GM21381 (cell line): Measurements from ENCODE around the gene RASSF4.

Source experiments
- ATAC-seq: cut with Tn5 transposase; IDR thresholded peaks from one replicate; pipeline ENCODE4 v1.9.1; 2021; ENCODE audit warnings: mild to moderate bottlenecking, moderate library complexity; ENCODE audit not compliant: unreplicated experiment

Gene RASSF4

DNA sequence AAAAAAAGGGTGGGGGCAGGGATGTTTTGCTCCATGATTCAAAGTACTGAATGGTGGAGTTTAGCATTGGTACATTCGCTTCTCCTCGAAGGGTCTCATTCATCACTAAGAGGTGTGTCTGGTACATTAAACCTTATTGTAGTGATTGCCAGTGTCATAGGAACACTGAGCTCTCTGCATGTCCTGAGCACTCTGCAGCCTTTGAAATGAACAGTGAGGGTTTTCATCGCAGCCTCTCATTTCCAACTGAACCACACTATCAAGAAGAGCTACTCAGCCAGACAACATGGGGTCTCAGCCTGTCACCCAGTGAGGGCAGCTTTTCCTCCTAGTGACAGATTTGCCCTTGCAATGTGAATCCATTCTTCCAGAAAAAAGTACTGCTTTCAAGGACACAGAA, 26.6 kb downstream of the RASSF4 start:
- ATAC-seq, result no peak

DNA sequence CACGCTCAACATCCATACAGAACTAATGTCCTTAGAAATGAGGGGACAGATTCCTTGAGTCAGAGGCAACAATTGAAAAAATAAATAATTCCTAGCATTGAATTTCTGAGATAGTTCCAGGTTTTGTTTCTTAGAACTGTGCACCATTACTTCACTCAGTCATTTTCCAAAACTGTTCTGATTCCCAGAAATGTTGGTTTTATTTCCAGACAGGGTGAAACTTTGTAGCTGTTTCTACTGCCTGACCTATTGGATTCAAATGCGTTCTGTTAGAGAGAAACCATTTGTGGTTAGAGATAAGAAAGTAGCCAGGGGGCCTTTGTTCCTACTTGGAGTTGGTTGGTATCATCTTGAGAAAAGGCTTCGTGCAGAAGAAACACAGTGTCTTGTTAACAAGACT, 27.1 kb downstream of the RASSF4 start:
- ATAC-seq, result no peak

DNA sequence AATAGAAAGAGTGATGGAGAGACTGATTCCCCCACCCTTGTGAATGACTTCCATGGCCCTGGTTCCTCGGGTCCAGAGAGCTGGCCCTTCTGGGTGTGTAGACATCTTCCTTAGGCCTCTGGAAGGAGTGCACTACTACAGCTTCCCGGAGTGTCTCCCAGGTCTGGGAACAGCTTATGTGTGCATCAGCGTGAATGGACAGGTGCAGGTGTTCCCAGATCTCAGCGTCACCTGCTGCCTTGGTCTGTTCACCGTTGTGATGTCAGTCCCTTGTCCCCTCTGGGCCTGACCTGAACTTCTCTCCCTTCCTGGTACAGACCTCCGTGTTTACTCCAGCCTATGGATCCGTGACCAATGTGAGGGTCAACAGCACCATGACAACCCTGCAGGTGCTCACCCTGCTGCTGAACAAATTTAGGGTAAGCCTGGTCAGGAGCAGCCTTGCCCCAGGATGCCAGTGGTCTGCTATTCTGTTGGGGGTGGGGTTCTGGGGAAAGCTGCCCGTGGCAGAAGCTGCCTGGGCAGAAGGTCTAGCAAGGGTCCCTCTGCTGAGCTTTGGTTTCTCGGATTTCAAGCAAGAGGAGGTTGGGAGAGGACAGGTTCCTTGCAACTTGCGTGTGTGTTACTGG, 29.5 kb downstream of the RASSF4 start:
- no peak for ATAC-seq

DNA sequence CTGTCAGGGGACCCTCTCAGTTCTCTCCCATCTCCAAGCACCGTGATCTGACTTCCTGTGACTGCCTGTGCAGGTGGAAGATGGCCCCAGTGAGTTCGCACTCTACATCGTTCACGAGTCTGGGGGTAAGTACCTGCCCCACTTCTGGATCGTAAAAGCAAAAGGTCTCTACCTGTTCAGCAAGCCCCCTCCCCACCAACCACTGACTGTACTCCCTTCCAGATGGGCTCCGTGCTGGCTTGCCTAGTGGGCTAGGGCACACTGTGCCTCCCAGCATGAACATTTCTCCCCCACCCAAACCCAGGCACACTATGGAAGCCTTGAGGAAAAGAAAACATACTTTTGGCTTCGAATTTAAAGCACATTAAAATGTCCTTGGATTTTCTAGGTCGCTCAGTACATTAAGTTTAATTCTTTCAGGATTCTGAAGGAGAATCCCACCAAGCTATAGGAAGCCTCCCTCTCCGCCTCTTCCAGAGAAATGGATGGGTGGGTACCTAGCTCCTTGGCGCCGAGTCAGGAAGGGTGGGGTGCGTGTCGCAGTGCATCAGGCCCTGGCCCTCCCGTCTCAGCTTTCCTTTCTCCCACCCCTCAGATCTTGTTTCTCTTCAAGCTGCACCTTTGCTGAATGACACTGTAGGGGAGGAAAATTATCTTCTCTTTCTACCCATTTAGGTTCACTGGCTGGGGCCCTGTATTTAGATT, 30.1 kb downstream of the RASSF4 start:
- ATAC-seq, result no peak

DNA sequence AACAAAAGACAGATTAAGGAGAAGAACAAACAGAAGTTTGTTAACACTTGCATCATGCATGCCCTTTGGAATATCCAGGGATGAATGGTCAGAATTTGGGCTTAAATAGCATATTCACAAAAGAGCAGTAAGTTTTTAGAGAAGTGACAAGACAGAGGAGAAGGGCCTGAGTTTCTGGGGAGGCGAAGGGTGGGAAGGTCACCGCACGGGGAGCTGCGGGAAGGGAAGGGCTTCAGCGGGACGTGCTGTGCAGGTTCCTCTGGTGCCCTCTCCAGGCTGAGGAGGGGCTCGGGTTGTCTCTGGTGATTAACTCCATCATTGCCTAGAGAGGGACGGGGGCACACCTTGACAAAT, 30.7 kb downstream of the RASSF4 start:
- ATAC-seq, result no peak

DNA sequence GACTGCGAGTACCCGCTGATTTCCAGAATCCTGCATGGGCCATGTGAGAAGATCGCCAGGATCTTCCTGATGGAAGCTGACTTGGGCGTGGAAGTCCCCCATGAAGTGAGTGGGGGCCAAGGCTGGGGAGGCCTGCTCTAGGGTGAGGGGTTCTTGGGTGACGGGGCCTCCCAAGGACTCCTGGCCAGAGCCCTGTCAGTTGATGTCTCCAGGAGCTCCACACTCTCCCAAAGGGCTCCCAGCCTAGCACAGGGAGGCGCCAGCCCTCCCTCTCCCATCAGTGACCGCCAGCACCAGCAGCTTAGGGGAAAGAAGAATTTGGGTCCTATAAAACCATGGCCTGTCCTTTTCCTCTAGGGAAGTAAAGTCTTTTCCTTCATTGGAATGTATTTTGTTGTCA, 31.4 kb downstream of the RASSF4 start:
- no peak for ATAC-seq

DNA sequence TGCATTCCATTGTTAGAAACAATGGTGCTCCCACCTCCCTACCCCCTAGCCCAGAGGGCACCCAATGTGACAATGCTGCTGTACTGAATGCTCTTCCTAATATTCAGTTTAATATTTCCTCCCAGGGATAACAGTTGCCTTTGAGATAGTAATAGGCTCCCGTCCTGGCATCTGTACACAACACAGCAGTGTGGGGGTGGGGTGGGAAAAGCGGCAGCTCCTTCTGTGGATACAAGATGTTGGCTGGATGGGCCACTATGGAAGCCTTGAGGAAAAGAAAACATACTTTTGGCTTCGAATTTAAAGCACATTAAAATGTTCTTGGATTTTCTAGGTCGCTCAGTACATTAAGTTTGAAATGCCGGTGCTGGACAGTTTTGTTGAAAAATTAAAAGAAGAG, 32.0 kb downstream of the RASSF4 start:
- ATAC-seq, result no peak

DNA sequence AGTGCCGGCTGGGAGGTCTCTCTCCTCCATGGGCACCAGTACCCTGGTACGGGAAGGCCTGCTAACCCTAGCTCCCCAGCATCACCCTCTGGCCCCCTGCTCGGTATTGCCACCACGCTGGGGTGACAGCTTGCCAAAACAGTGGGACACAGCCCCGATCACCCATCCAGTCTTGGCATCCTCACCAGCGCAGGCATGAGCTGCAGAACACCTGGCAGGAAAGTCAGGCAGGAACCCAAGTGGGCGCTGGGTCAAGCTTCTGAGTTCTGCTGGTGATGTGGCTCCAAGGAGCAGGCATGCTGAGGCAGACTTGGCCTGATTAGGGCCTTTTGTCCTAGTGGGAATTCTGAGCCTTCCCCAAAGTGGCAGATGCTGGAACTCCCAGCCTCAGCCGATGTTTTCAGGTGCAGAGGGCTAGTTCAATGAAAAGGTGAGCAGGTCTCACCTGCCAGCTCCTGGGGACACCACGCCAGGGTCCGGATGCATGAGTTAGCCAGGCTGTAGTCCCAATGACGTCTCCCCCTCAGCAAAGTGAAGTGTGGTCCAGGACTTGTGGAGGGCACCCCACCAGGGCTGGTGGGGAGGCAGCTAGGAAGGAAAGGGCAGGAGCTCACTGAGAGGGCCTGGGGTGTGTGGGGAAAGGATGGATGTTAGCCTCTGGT, 32.6 kb downstream of the RASSF4 start:
- ATAC-seq, result no peak

DNA sequence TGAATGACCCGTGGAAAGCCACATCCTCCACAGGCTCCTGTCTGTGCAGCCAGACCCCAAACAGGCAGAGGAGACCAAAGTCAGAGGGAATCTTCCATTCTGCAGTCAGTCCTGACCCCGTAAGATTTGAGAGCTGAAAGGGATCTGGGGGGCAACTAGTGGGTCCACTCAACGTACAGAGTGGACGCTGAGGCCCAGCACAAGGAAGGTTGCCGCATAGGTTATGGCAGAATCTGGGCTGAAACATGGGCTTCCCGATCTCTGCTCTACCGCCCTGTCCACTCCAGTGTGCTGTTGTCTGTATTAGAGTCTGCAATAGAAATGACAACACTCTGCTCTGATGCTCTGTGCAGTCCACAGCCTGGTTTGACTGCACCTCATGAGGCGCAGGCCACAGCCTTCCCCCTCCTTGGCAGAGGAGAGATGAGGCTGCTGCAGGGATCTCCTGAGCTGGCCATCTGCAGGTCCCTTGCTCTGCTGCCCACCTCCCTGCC, 33.2 kb downstream of the RASSF4 start:
- ATAC-seq, result no peak

DNA sequence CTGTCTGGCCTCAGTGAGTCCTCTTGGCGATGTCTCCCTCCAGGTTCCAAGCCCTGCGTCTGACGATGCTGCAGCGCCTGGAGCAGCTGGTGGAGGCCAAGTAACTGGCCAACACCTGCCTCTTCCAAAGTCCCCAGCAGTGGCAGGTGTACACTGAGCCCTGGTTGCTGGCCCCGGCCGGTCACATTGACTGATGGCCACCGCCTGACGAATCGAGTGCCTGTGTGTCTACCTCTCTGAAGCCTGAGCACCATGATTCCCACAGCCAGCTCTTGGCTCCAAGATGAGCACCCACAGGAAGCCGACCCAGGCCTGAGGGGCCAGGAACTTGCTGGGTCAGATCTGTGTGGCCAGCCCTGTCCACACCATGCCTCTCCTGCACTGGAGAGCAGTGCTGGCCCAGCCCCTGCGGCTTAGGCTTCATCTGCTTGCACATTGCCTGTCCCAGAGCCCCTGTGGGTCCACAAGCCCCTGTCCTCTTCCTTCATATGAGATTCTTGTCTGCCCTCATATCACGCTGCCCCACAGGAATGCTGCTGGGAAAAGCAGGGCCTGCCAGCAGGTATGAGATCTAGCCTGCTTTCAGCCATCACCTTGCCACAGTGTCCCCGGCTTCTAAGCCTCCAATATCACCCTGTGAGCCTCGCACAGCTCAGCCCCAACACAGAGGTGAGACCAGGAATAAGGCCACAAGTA, 33.8 kb downstream of the RASSF4 start:
- no peak for ATAC-seq

DNA sequence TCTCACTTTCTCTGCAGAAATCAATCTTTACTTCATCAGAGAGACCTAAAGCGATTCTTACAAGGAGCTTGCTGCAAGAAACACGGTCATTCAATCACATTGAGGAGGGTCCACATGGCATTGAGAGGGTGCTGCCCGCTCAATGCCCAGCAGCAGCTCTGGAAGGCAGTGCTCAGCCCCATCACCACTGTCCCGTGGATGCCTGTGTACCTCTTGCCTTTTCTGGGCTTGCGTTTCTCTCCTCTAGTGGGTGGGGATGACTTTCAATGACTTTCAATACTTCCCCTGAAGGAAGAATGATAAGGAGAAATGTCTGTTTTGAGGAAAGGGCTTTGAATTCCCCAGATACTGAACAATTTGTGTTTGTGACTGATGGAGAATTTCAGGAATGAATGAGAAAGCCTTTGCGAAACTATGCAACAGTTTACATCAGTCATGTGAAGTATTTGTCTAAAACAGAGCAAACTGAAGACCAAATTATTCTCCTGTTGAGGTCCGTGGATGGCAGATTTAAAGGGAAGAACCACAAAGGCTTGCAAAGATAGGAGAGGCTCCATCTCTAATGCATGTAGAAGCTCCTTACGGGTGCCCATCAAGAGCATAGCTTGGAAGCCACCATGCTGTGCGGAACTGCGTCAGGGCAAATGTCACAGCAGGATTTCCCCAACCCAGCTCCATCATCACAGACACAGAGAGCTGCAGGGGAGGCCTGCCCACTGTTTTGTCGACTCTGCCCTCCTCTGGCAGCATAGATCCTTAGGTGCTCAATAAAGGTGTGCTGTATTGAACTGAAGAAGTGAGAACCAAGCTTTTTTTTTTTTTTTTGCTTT, 34.5 kb downstream of the RASSF4 start:
- ATAC-seq, result no peak

DNA sequence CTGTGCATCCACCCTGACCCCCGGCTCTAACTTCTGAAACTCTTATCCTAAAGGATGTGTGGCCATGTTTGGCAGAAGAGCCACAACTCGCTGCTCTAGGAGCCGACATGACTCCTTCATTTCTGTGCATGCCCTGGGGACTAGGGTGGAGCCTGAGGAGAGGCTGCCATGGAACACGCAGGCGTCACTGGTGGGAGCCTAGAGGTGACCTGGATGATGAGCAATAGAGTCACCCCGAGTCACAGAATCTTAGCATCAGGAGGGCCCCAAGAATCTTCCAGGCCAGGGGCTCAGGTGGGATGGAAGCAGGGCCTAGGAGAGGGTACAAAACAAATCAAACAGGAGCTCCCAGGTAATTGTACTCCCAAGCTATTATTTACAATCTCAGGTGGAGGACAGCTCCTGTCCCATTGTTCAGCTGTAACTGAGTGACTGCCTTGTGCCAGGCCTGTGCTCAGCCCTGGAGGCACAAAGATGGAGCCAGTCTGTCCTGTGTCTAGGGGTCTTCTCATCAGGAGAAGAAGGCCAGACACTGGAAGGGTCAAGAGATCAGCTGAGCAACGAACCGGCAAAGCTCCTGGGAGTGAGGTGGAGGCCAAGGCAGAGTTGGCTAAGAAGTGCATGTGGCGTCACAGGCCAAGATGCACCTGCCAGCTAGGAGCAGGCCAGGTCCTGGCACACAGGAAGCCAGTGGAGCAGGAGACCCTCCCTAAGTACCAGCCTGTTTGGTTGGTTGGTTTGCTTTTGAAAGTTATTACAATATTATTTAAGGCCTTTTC, 35.3 kb downstream of the RASSF4 start:
- no peak for ATAC-seq

DNA sequence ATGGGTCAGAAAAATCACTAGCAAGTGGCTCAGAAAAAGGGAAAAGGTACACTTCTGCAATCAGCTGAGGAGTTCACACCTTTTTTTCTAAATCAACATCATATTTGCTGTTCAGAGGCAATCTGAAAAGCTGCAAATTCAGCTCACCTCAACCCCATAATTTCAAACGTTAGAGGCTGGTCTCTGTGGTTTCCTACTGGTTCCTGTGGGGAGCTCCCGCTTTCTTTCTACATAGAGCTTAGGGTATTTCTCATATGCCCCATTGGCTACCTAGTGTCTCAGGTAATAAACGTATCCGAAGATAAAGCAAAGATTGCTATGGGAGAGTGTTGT, 35.9 kb downstream of the RASSF4 start:
- ATAC-seq, result no peak

DNA sequence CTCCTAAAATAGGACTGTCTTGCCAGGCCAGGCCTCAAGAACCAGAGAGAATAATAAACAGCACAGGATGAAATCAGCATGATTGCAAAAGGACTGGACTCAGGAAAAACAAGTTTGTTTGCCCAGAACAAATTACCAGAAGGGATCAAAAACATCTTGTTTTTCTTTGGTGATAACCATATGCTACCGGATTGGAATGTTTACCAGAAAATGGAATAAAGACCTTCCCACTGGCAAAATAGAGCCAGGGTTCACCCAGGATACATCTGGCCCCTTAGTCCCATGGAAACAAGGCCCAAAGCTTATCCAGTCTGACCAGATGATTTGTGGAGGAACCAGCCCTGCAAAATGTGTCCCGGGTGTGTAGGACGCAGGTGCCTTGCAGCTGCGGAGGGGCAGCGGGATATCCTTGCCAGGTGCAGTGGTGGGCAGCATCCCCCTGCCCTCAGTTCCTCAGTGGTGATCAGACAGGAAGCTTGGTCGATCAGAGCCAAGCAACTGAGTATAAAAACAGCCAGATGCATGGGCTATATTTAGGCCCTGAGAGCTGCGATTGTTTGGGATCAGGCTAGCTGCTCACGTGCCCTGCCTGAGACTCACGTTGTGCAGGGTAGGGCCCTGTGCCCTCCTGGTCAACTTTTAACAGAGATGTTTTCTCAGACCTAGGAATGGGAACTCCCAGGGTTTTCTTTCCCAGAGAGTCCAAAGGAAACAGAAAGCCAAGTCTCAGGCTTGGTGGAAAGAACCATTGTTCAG, 36.5 kb downstream of the RASSF4 start:
- no peak for ATAC-seq

DNA sequence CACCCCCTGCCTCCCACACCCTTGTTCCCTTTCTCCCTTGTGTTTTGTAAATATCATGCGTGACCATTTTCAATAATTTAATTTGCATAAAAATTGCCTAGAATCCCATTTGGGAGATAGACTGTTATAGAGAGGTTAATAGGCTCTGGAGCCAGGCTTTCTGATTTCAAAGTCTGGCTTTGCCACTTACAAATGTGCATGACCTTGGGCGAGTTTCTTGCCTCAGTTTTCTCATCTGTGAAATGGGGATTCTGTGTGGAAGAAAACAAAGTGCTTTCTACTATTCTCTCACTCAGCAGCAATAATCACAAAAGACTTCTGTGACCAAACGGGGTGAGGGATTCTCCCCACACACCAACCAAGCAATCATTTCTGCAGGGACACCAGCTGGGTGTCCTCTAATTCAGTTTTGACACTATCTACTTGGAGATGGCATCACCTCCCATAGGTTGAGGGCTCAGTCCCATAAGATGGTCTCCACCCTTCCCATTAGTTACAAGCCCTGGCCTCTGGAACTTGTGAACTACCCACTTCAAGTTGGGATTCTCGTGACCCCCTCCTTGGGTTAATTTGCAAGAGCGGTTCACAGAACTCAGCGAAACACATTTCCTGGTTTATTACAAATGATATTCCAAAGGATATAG, 37.6 kb downstream of the RASSF4 start:
- ATAC-seq, result no peak

DNA sequence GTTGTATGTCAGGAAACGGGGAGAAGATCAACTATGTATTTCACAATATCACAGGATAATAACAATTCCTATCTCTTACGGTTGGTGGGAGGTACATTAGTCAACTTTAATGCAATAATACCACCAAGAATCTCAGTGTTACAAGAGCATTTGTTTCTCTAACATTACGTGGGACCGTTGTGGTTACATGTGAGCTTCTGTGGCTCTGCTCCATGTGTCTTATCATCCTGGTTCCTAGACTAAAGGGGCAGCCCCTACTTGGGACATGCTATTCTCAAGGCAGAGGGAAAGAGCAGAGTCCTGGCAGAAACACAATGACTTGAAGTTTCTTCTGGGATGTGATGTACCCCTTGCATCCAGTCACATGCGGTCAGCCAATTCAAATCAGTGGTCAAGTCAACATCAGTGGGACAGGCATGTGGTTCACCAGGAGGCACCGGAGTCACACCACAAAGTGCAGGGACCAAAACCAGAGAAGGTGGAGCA, 38.6 kb downstream of the RASSF4 start:
- ATAC-seq, result no peak

DNA sequence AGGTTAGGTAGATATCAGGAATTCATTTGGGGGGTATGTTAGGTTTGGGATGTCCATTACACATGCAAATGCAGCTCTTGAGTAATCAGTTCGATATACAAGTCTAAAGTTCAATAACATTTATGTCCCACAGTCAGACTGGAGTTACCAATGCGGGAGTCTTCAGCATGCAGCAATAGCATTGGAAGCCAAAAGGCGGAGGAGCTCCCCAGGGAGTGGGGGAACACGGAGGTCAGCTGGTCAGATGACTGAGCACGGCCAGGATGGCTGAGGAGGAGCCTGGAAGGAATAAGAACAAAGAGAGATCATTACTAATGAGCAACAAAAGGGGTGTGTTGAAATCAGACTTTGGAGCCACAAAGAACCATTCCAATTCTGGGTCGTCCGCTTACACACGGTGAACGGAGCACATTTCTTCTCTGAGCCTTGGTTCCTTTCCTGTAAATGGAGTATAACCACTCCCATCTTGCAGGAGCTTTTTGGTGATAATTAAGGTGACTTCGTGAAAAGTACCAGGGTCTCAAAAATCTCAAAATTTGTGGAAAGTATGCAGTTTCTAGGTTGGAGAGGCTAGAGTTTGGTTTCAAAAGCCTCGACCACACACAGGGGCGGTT, 40.6 kb downstream of the RASSF4 start:
- no peak for ATAC-seq

DNA sequence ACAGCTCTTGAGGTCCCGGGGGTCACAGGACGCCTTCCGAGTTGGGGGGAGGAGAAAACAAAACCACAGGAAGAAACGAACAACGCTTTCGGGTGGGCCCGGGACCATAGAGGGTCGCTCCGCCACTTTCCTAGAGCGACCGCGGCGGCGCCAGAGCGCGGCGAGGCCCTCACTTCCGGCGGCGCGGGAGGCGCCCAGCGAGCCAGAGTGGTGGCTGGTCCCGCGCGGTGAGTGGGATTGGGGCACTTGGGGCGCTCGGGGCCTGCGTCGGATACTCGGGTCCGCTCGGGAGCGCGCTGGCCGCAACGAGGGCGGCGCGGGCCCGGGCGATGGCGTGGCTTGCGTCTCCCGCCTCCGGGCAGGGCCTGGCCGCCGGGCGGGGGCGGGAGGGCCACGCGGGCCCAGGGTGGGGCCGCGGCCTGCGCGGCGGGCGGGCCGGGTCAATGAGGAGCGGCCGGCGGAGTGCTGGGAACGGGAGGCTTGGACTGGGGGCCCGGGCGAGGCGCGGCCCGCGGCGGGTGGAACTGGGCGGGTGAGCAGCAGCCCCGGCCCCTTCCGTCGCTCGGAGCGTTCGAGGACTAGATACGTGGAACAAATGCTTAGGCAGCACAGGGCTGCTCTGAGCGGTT, 41.3 kb downstream of the RASSF4 start, which contains the start of gene ZNF22:
TSS of gene ZNF22 (plus strand) at position 172 of the 629 bp plus-strand sequence. CDS start 2,446 bp downstream, outside the sequence.
- ATAC-seq, result peak; percentile 71
